Measurements from ENCODE around the gene IFNA8. TPM values are rescaled to one million over a fixed set of nuclear protein-coding genes. Genes with fewer than 3 reads are reported as not detected.
A peak's percentile ranks its signal among the peaks of the same experiment; 100 is the strongest.

Gene IFNA8
- total and polyA plus RNA-seq, 2 donors (not counting 1 experiment from before 2014, with no cell fraction given): not detected

DNA sequence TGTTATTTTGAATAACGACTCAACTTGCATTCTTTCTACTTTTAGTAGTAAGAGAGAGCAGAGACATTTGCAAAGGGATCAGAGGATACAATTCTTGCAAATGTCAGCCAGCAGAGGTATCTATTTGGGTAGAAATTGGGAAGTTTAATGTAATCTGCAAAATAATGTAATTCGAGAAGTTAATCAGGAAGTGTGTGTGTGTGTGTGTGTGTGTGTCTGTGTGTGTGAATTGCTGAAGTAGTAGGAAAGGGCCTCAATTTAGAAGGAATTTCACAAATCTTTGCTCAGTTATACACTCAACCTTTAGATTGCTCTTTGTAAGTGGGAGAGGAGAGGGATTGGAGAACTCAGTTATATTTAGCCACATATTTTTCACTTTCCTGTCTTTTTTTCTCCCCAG is 20.3 kb downstream of the IFNA8 start:
- TF ChIP-seq, protein P1, sequence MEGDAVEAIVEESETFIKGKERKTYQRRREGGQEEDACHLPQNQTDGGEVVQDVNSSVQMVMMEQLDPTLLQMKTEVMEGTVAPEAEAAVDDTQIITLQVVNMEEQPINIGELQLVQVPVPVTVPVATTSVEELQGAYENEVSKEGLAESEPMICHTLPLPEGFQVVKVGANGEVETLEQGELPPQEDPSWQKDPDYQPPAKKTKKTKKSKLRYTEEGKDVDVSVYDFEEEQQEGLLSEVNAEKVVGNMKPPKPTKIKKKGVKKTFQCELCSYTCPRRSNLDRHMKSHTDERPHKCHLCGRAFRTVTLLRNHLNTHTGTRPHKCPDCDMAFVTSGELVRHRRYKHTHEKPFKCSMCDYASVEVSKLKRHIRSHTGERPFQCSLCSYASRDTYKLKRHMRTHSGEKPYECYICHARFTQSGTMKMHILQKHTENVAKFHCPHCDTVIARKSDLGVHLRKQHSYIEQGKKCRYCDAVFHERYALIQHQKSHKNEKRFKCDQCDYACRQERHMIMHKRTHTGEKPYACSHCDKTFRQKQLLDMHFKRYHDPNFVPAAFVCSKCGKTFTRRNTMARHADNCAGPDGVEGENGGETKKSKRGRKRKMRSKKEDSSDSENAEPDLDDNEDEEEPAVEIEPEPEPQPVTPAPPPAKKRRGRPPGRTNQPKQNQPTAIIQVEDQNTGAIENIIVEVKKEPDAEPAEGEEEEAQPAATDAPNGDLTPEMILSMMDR (IDR thresholded peaks at IDR 0.05): no peak
- TF ChIP-seq EZH2 (IDR thresholded peaks at IDR 0.05; ENCODE audit: borderline replicate concordance, insufficient read depth, low read depth, low read length, poor library complexity, severe bottlenecking): no peak
- 40% methylated on average over 1 of the region's 2 CpGs for WGBS (ENCODE audit: insufficient coverage)
- Histone ChIP-seq H2AFZ (ENCODE audit: insufficient read depth, low read depth, low read length, poor library complexity, severe bottlenecking) (no peak overlapping the region), H3K27me3 (replicated peaks in 1 of 4; ENCODE audit: control extremely low read depth in 1 of 4, control insufficient read depth in 3 of 4, insufficient read depth in 4 of 4, low read length in 3 of 4) (peaks cover 0 to 51% (median 36%) of the 10 kb centered on the region in 4 experiments), H3K4me2 (replicated peaks; ENCODE audit: low read depth, low read length, poor library complexity, severe bottlenecking) (no peak overlapping the region), H3K9ac (ENCODE audit: low read length) (no peak overlapping the region), H4K20me1 (ENCODE audit: control insufficient read depth, insufficient read depth, low read length, poor library complexity, severe bottlenecking) (no peaks in the 10 kb centered on the region), H3K79me2 (ENCODE audit: control insufficient read depth, insufficient read depth, low read length) (no peaks in the 10 kb centered on the region), H3K36me3 (replicated peaks in 1 of 2; ENCODE audit: control extremely low read depth in 1 of 2, control insufficient read depth in 1 of 2, extremely low read depth in 1 of 2, insufficient read depth in 2 of 2, low read length in 1 of 2) (no peaks in the 10 kb centered on the region), H3K4me1 (ENCODE audit: control insufficient read depth in 2 of 2, insufficient read depth in 2 of 2, low read length in 2 of 2) (peaks cover 12 to 18% of the 10 kb centered on the region in 2 donors), H3K27ac (ENCODE audit: low read length in 2 of 2) (no peak overlapping the region), H3K4me3 (ENCODE audit: control extremely low read depth in 1 of 5, extremely low read depth in 1 of 5, insufficient read depth in 1 of 5, low read depth in 2 of 5, low read length in 4 of 5) (no peak overlapping the region), H3K9me3 (ENCODE audit: control extremely low read depth in 1 of 3, control insufficient read depth in 2 of 3, insufficient read depth in 1 of 3, low read length in 2 of 3) (no peaks in the 10 kb centered on the region)
- no peak for ATAC-seq (ENCODE audit: low read depth)
- no peak overlapping the region for H3K27ac Mint-ChIP-seq
- intact Hi-C loops (cut with micrococcal nuclease): loop anchor here (2.0 kb wide), 1 partner anchor 16 kb away; no protein-coding TSS in a partner anchor
- H3K27me3 Mint-ChIP-seq: peaks cover 81% of the 10 kb centered on the region
- H3K4me3 Mint-ChIP-seq: no peak overlapping the region
- peaks cover 21% of the 10 kb centered on the region for H3K4me1 Mint-ChIP-seq
- ChIA-PET POLR2A (no interaction called here), CTCF (no interaction called here)
- H3K9me3 Mint-ChIP-seq (ENCODE audit: insufficient read depth): no peaks in the 10 kb centered on the region
- no peak for DNase-seq

DNA sequence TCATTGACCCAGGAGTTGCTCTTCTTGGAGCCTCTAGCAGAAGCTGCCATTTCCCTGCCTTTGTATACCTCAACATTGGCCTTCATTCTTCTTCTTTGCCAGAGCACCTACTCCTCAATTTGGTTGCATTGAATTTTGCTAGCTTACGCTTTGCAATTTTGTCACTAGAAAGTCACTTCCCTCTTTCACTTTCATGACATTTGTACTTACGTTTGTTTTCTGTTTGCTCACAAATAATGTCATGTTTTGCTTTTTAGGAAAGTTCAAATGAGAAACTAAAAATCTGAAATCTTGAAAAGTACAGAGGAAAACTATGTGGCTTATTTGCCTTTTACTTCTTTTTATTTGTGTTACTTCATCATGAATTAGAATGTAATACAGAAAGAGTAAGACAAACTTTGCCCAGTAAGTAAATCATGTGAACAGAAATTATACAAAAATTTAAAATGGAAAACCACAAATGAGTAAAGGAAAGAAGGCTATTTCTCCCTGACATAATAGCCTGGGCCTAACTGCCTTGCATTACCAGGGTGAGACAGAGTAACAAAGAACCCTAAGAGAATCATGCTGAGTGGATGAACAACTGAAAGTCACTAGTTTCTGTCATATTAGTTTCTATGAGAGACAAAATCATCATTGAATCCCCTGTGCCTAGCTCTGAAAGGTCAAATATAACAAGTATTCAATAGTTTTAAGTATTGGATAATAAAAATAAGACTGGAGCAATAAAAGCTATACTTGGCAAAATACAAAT is 23.9 kb downstream of the IFNA8 start:
- H3K27me3 Mint-ChIP-seq: peaks cover 79% of the 10 kb centered on the region
- intact Hi-C loops (cut with micrococcal nuclease): loop anchor here (1.0 to 5.0 kb wide), 2 partner anchors 11 to 36 kb away; no protein-coding TSS in a partner anchor

More for the DNA sequence above, 23.9 kb downstream of the IFNA8 start:
- H3K27me3 ChIP-seq (replicated peaks in 1 of 4; ENCODE audit: control extremely low read depth in 1 of 4, control insufficient read depth in 3 of 4, insufficient read depth in 4 of 4, low read length in 3 of 4): peaks cover 0 to 34% (median 30%) of the 10 kb centered on the region in 4 experiments
- no CpG with 5 or more reads among the region's 2 CpGs for WGBS (ENCODE audit: insufficient coverage)
- no peak overlapping the region for H3K4me3 ChIP-seq (ENCODE audit: control extremely low read depth in 1 of 5, extremely low read depth in 1 of 5, insufficient read depth in 1 of 5, low read depth in 2 of 5, low read length in 4 of 5)
- Mint-ChIP-seq H3K4me3 (no peak overlapping the region), H3K27ac (no peak overlapping the region), H3K4me1 (peaks cover 24% of the 10 kb centered on the region), H3K9me3 (ENCODE audit: insufficient read depth) (no peaks in the 10 kb centered on the region)
- no peak for ATAC-seq (ENCODE audit: low read depth)
- H3K36me3 ChIP-seq (replicated peaks in 1 of 2; ENCODE audit: control extremely low read depth in 1 of 2, control insufficient read depth in 1 of 2, extremely low read depth in 1 of 2, insufficient read depth in 2 of 2, low read length in 1 of 2): no peaks in the 10 kb centered on the region
- H3K4me1 ChIP-seq (ENCODE audit: control insufficient read depth in 2 of 2, insufficient read depth in 2 of 2, low read length in 2 of 2): peaks cover 12 to 17% of the 10 kb centered on the region in 2 donors
- no peaks in the 10 kb centered on the region for H4K20me1 ChIP-seq (ENCODE audit: control insufficient read depth, insufficient read depth, low read length, poor library complexity, severe bottlenecking)
- H3K27ac ChIP-seq (ENCODE audit: low read length in 2 of 2): no peak overlapping the region
- H3K4me2 ChIP-seq (replicated peaks; ENCODE audit: low read depth, low read length, poor library complexity, severe bottlenecking): peak overlapping the region; percentile 31
- H3K79me2 ChIP-seq (ENCODE audit: control insufficient read depth, insufficient read depth, low read length): no peaks in the 10 kb centered on the region
- H3K9ac ChIP-seq (ENCODE audit: low read length): no peak overlapping the region
- H3K9me3 ChIP-seq (ENCODE audit: control extremely low read depth in 1 of 3, control insufficient read depth in 2 of 3, insufficient read depth in 1 of 3, low read length in 2 of 3): no peaks in the 10 kb centered on the region
- POLR2A ChIA-PET: no interaction called here
- peak; percentile 55 for DNase-seq
- no peak for TF ChIP-seq EZH2 (IDR thresholded peaks at IDR 0.05; ENCODE audit: borderline replicate concordance, insufficient read depth, low read depth, low read length, poor library complexity, severe bottlenecking)
- TF ChIP-seq, protein P1 (IDR thresholded peaks at IDR 0.05): no peak
- CTCF ChIA-PET: interaction anchor here (0.7 to 4.8 kb wide), 9 partner anchors 8 to 114 kb away, joined by 3 to 50 read pairs (median 8); no protein-coding TSS in a partner anchor
- no peak overlapping the region for H2AFZ ChIP-seq (ENCODE audit: insufficient read depth, low read depth, low read length, poor library complexity, severe bottlenecking)
